HepG2 (cell line): Measurements from ENCODE around the gene WDR6. TPM values are rescaled to one million over a fixed set of nuclear protein-coding genes. Genes with fewer than 3 reads are reported as not detected.

Experiments used
- ATF6 ChIP-seq: sonication (generic); formaldehyde crosslinking; conservative IDR thresholded peaks from 2 replicates; pipeline ENCODE4 v1.4.0; 2020; ENCODE audit warnings: missing genetic modification reagents
- HES4 ChIP-seq: sonication (generic); formaldehyde crosslinking; IDR thresholded peaks from 2 replicates; pipeline ENCODE4 v1.9.0; 2021; ENCODE audit warnings: mild to moderate bottlenecking, missing genetic modification reagents, borderline replicate concordance
- HMG20B ChIP-seq: conservative IDR thresholded peaks from 2 replicates; pipeline ENCODE4 v1.6.1; 2016; ENCODE audit warnings: missing genetic modification reagents, missing compliant biosample characterization
- HOXA3 ChIP-seq: sonication (generic); formaldehyde crosslinking; IDR thresholded peaks from 2 replicates; pipeline ENCODE4 v1.5.0; 2020; ENCODE audit warnings: missing genetic modification reagents
- KDM1A ChIP-seq: IDR thresholded peaks from 2 replicates; pipeline ENCODE4 v1.6.1; 2016; ENCODE audit warnings: missing compliant biosample characterization
- MBNL3 ChIP-seq: fragments of 250-450 bp; sonication (Bioruptor Pico); conservative IDR thresholded peaks from 2 replicates; pipeline ENCODE4 v1.8.0; 2022; ENCODE audit warnings: mild to moderate bottlenecking, inconsistent platforms
- NFE2L1 ChIP-seq: sonication (generic); formaldehyde crosslinking; IDR thresholded peaks from 2 replicates; pipeline ENCODE4 v1.4.0; 2020; ENCODE audit warnings: missing genetic modification reagents, mild to moderate bottlenecking, borderline replicate concordance
- RORA ChIP-seq: sonication (generic); formaldehyde crosslinking; IDR thresholded peaks from 2 replicates; pipeline ENCODE4 v1.5.0; 2020; ENCODE audit warnings: mild to moderate bottlenecking, missing genetic modification reagents, moderate library complexity
- SNAPC4 ChIP-seq: sonication (generic); formaldehyde crosslinking; IDR thresholded peaks from 2 replicates; pipeline ENCODE4 v1.4.0; 2020; ENCODE audit warnings: mild to moderate bottlenecking, missing genetic modification reagents
- STAT6 ChIP-seq: sonication (generic); formaldehyde crosslinking; IDR thresholded peaks from 2 replicates; pipeline ENCODE4 v1.4.0; 2020; ENCODE audit warnings: missing genetic modification reagents, mild to moderate bottlenecking, borderline replicate concordance
- ZIK1 ChIP-seq: sonication (generic); formaldehyde crosslinking; IDR thresholded peaks from 2 replicates; pipeline ENCODE4 v1.5.0; 2020; ENCODE audit warnings: mild to moderate bottlenecking, low read depth, missing genetic modification reagents, borderline replicate concordance
- ZKSCAN5 ChIP-seq: sonication (generic); formaldehyde crosslinking; IDR thresholded peaks from 2 replicates; pipeline ENCODE4 v1.5.1; 2020; ENCODE audit warnings: mild to moderate bottlenecking, missing genetic modification reagents
- ZMAT5 ChIP-seq: sonication (generic); formaldehyde crosslinking; IDR thresholded peaks from 2 replicates; pipeline ENCODE4 v1.5.0; 2020; ENCODE audit warnings: mild to moderate bottlenecking, low read depth, missing genetic modification reagents, borderline replicate concordance
- ZNF121 ChIP-seq: sonication (generic); formaldehyde crosslinking; IDR thresholded peaks from 2 replicates; pipeline ENCODE4 v1.5.0; 2020; ENCODE audit warnings: mild to moderate bottlenecking, missing genetic modification reagents
- ZNF251 ChIP-seq: sonication (generic); formaldehyde crosslinking; IDR thresholded peaks from 2 replicates; pipeline ENCODE4 v1.9.0; 2021; ENCODE audit warnings: mild to moderate bottlenecking, missing genetic modification reagents
- ZNF326 ChIP-seq: sonication (generic); formaldehyde crosslinking; IDR thresholded peaks from 2 replicates; pipeline ENCODE4 v1.4.0; 2020; ENCODE audit warnings: missing genetic modification reagents, borderline replicate concordance
- ZNF766 ChIP-seq: sonication (generic); formaldehyde crosslinking; IDR thresholded peaks from 2 replicates; pipeline ENCODE4 v1.5.0; 2020; ENCODE audit warnings: missing genetic modification reagents, borderline replicate concordance
- polyA plus RNA-seq, 8 experiments: library from polyadenylated mRNA; depleted of rRNA in 3 of 8; stranded (reverse) in 7 of 8; unstranded in 1 of 8; fragments of >200 nt; fragmentation: Illumina TruSeq in 4 of 8; extraction: Trizol in 4 of 8; gene quantifications; 2 replicates each; pipeline versions ENCODE4 v1.2.1 to v1.2.3, GENCODE V29; 2011 to 2016; ENCODE audit warnings: low read depth in 4 of 8, missing spikeins in 1 of 8, mixed read lengths in 1 of 8; ENCODE audit not compliant: insufficient read depth in 1 of 8
- total RNA-seq, 5 experiments: library from RNA; depleted of rRNA; stranded (reverse); fragments of >200 nt; fragmentation: Illumina TruSeq; extraction: Trizol; gene quantifications; 2 replicates each; pipeline ENCODE4 v1.2.3, GENCODE V29; 2016; ENCODE audit warnings: low read depth in 1 of 5

The WDR6 gene
- total and polyA plus RNA-seq, 2 of the 13 experiments (the other 11 are each of a cell fraction or from before 2014, with no cell fraction given), result 73.4 to 139 TPM

GRCh38 chr3:49007068-49007770 is at the start of gene WDR6 (continued):
- TF ChIP-seq ZMAT5 (CRISPR knock-in tag), result no peak
- no peak for TF ChIP-seq ATF6 (CRISPR knock-in tag)
- TF ChIP-seq SNAPC4 (CRISPR knock-in tag), result peak; percentile 85; the same call in 1 of the 2 replicates
- no peak for TF ChIP-seq ZKSCAN5 (CRISPR knock-in tag)
- no peak for TF ChIP-seq KDM1A
- TF ChIP-seq MBNL3 (CRISPR knock-in tag), result no peak
- peak; percentile 74; the same call in 1 of the 2 replicates for TF ChIP-seq ZNF251 (CRISPR knock-in tag)
- no peak for TF ChIP-seq STAT6
- peak; percentile 88; the same call in 1 of the 2 replicates for TF ChIP-seq ZIK1
- TF ChIP-seq NFE2L1 (CRISPR knock-in tag), result no peak
- TF ChIP-seq HES4 (CRISPR knock-in tag), result peak; percentile 71; the same call in 1 of the 2 replicates
- TF ChIP-seq RORA (CRISPR knock-in tag), result no peak
- no peak for TF ChIP-seq ZNF121 (CRISPR knock-in tag)
- no peak for TF ChIP-seq HMG20B (CRISPR knock-in tag)
- TF ChIP-seq ZNF766, result no peak; the same call in 1 of the 2 replicates
- peak; percentile 78; the same call in 1 of the 2 replicates for TF ChIP-seq HOXA3 (CRISPR knock-in tag)
- 0 out of 2 replicates have a peak, but pooled peaks have one; percentile 29 for TF ChIP-seq ZNF326 (CRISPR knock-in tag)
